SK-N-SH (cell line): ENCODE data around the gene HHIPL1. TPM values are rescaled to one million over a fixed set of nuclear protein-coding genes. Genes with fewer than 3 reads are reported as not detected.

ENCODE experiments used
- CTCF ChIA-PET: fragments of 300-600, 350-600 bp; formaldehyde crosslinking; extraction: SDS; loops from one replicate; lab custom pipeline; 2021; lab: Yijun Ruan, JAX
- POLR2A ChIA-PET: fragments of 350-600 bp; sonication (Branson Sonifier 250); formaldehyde crosslinking; extraction: SDS; loops from one replicate; lab custom pipeline; 2020; ENCODE audit warnings: antibody characterized with exemption, inconsistent platforms; lab: Yijun Ruan, JAX
- DNase-seq: peaks from one replicate; pipeline ENCODE4 v3.0.0; 2012
- H2AFZ ChIP-seq: fragments of 200-600 bp; sonication (generic); 2 replicates; pipeline ENCODE4 v1.8.1; 2016; ENCODE audit warnings: antibody characterized with exemption, mild to moderate bottlenecking, low read depth
- H3F3A ChIP-seq: fragments of 200-600 bp; sonication (generic); replicated peaks from 2 replicates; pipeline ENCODE3; 2016; ENCODE audit warnings: antibody characterized with exemption, mild to moderate bottlenecking; ENCODE audit not compliant: insufficient read depth
- H3K27ac ChIP-seq, 2 experiments: fragments of 200-500 bp in 1 of 2; fragments of 200-600 bp in 1 of 2; sonication (Bioruptor generic) in 1 of 2; sonication (generic), shearing (Covaris generic) in 1 of 2; 2 replicates each; pipeline versions ENCODE4 v1.5.1 to v1.6.1; 2014 to 2016; ENCODE audit warnings: low read depth in 2 of 2, inconsistent platforms in 1 of 2, low read length in 1 of 2, mild to moderate bottlenecking in 1 of 2, mixed read lengths in 1 of 2
- H3K27me3 ChIP-seq: fragments of 200-600 bp; sonication (generic), shearing (Covaris generic); 2 replicates; pipeline ENCODE4 v1.6.1; 2016; ENCODE audit warnings: mixed run types; ENCODE audit not compliant: insufficient read depth
- H3K36me3 ChIP-seq, 2 experiments: fragments of 200-500 bp in 1 of 2; fragments of 200-600 bp in 1 of 2; sonication (Bioruptor generic) in 1 of 2; sonication (generic) in 1 of 2; replicated peaks in 1 of 2; 2 replicates each; pipeline versions ENCODE3 to v1.5.1; 2014 to 2016; ENCODE audit warnings: low read length in 1 of 2, mild to moderate bottlenecking in 1 of 2; ENCODE audit not compliant: insufficient read depth in 2 of 2, control insufficient read depth in 1 of 2
- H3K4me1 ChIP-seq, 2 experiments: fragments of 200-500 bp in 1 of 2; fragments of 200-600 bp in 1 of 2; sonication (Bioruptor generic) in 1 of 2; sonication (generic), shearing (Covaris generic) in 1 of 2; 2 replicates each; pipeline versions ENCODE4 v1.5.1 to v1.6.1; 2014 to 2016; ENCODE audit warnings: low read depth in 1 of 2, low read length in 1 of 2, mixed run types in 1 of 2; ENCODE audit not compliant: insufficient read depth in 2 of 2, control insufficient read depth in 1 of 2
- H3K4me2 ChIP-seq: fragments of 200-600 bp; sonication (generic), shearing (Covaris generic); 2 replicates; pipeline ENCODE4 v1.6.1; 2017; ENCODE audit warnings: mixed run types
- H3K4me3 ChIP-seq, 2 experiments: fragments of 200-500 bp in 1 of 2; fragments of 200-600 bp in 1 of 2; sonication (Bioruptor generic) in 1 of 2; sonication (generic), shearing (Covaris generic) in 1 of 2; 2 replicates each; pipeline versions ENCODE4 v1.5.1 to v1.8.1; 2014 to 2016; ENCODE audit warnings: low read depth in 2 of 2, inconsistent platforms in 1 of 2, low read length in 1 of 2, mild to moderate bottlenecking in 1 of 2, mixed read lengths in 1 of 2, moderate library complexity in 1 of 2
- H3K79me2 ChIP-seq: fragments of 200-600 bp; sonication (generic); 2 replicates; pipeline ENCODE4 v1.8.1; 2017; ENCODE audit warnings: mild to moderate bottlenecking; ENCODE audit not compliant: insufficient read depth
- H3K9ac ChIP-seq: fragments of 200-600 bp; sonication (generic); 2 replicates; pipeline ENCODE4 v1.6.1; 2017; ENCODE audit warnings: mixed run types
- H3K9me2 ChIP-seq: fragments of 200-600 bp; sonication (generic); 2 replicates; pipeline ENCODE4 v1.6.1; 2017; ENCODE audit warnings: mixed run types
- H3K9me3 ChIP-seq: fragments of 200-600 bp; sonication (generic); 2 replicates; pipeline ENCODE4 v1.6.1; 2017; ENCODE audit warnings: mixed run types, mild to moderate bottlenecking, moderate library complexity
- H4K20me1 ChIP-seq: fragments of 200-600 bp; sonication (generic); 2 replicates; pipeline ENCODE4 v1.6.1; 2017; ENCODE audit warnings: mild to moderate bottlenecking, mixed run types; ENCODE audit not compliant: insufficient read depth
- ELF1 ChIP-seq: IDR thresholded peaks from 2 replicates; pipeline ENCODE4 v1.4.0; 2012
- EZH2phosphoT487 ChIP-seq: fragments of 200-600 bp; sonication (generic); IDR thresholded peaks from 2 replicates; pipeline ENCODE4 v1.6.1; 2017; ENCODE audit warnings: low read depth, mixed run types, mild to moderate bottlenecking, antibody characterized with exemption, moderate library complexity, borderline replicate concordance
- FOSL2 ChIP-seq: IDR thresholded peaks from 2 replicates; pipeline ENCODE4 v1.4.0; 2012; ENCODE audit warnings: low read depth, mild to moderate bottlenecking, moderate library complexity, borderline replicate concordance
- FOXM1 ChIP-seq: IDR thresholded peaks from 2 replicates; pipeline ENCODE4 v1.4.0; 2012; ENCODE audit warnings: low read depth, mild to moderate bottlenecking
- NFIC ChIP-seq: IDR thresholded peaks from 2 replicates; pipeline ENCODE4 v1.4.0; 2012; ENCODE audit warnings: borderline replicate concordance
- RFX5 ChIP-seq: IDR thresholded peaks from 2 replicates; pipeline ENCODE4 v1.6.1; 2012; ENCODE audit warnings: mild to moderate bottlenecking, improper control_type of control experiment, low read length
- SIN3A ChIP-seq: IDR thresholded peaks from 2 replicates; pipeline ENCODE4 v1.6.1; 2012; ENCODE audit warnings: low read depth, mild to moderate bottlenecking, low read length, moderate library complexity, borderline replicate concordance
- YY1 ChIP-seq: IDR thresholded peaks from 2 replicates; pipeline ENCODE4 v1.4.0; 2012; ENCODE audit warnings: low read depth, mild to moderate bottlenecking
- WGBS: methylation state at CpG from one replicate; pipeline ENCODE4 v1.1.6; 2017; ENCODE audit warnings: low lambda C conversion rate; 5-methylcytosine and 5-hydroxymethylcytosine counted together
- polyA plus RNA-seq, 3 experiments: library from polyadenylated mRNA; depleted of rRNA; stranded (reverse); fragments of >200 nt; gene quantifications; 2 replicates each; pipeline ENCODE4 v1.2.3, GENCODE V29; 2012
- TF ChIP-seq, protein P1 (sequence below): IDR thresholded peaks from 2 replicates; pipeline ENCODE4 v1.6.1; 2012; ENCODE audit warnings: mild to moderate bottlenecking, low read depth, low read length, moderate library complexity
- TF ChIP-seq, protein P2 (sequence below): IDR thresholded peaks from 2 replicates; pipeline ENCODE4 v1.4.0; 2012; ENCODE audit warnings: low read depth, borderline replicate concordance
- TF ChIP-seq, protein P3 (sequence below): fragments of 150-350 bp; IDR thresholded peaks from 2 replicates; pipeline ENCODE4 v1.6.1; 2017; ENCODE audit warnings: antibody characterized with exemption, low read length, low read depth, borderline replicate concordance

Gene HHIPL1
- polyA plus RNA-seq, 1 of the 3 experiments (the other 2 are of a cell fraction): 0.02 TPM

DNA sequence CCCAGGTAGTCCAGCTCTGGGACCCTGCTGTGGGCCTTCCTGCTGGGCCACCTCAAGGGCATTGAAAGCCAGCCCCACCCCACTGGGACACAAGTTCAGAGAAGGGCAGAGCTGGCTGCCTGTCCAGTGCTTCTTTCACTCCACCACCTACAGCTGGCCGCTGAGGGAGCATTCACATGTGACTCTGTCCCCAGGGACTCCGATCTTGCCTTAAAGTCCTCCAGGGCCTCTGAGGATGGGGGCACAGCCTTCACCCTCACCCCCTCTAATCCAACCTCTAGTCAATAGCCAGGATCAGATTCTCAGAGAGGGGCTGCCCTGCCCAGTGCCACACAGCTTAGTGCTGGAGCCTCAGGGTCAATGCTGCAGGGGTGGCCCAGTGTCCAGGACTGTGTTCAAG is 34.2 kb downstream of the HHIPL1 start (continued):
- no peak for TF ChIP-seq ELF1

DNA sequence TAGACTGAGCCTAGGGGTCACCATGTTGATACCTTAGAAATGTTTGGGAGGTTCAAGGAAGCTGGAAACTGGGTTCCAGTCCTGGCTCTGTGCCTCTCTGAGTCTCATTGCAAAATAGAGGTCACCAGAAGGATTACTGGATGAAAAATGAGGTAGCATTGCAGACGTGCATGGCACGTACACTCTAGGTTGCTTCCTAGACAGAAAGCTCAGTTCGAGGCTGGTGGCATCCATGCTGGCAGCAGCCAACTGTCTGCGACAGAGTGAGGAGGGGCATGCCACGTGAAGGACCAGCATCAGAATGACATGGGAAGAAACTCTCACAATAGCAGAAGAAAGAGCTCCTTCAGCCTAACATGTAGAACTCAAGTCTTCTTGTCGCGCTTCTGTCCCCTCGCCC is 34.6 kb downstream of the HHIPL1 start:
- Histone ChIP-seq H3K9me3 (no peaks in the 10 kb centered on the region), H3K4me3 (no peak overlapping the region), H4K20me1 (no peaks in the 10 kb centered on the region), H3K27me3 (0 out of 2 replicates have a peak, but pooled peaks cover 7% of the 10 kb centered on the region), H3K79me2 (no peaks in the 10 kb centered on the region), H3K36me3 (no peaks in the 10 kb centered on the region), H3K4me2 (no peak overlapping the region), H2AFZ (no peak overlapping the region), H3K9ac (no peak overlapping the region), H3K9me2 (no peaks in the 10 kb centered on the region), H3K27ac (no peak overlapping the region), H3K4me1 (peaks cover 0 to 11% of the 10 kb centered on the region in 2 experiments; a peak in 1 of 4 replicates), H3F3A (no peaks in the 10 kb centered on the region)
- TF ChIP-seq FOSL2: no peak
- TF ChIP-seq, protein P1, sequence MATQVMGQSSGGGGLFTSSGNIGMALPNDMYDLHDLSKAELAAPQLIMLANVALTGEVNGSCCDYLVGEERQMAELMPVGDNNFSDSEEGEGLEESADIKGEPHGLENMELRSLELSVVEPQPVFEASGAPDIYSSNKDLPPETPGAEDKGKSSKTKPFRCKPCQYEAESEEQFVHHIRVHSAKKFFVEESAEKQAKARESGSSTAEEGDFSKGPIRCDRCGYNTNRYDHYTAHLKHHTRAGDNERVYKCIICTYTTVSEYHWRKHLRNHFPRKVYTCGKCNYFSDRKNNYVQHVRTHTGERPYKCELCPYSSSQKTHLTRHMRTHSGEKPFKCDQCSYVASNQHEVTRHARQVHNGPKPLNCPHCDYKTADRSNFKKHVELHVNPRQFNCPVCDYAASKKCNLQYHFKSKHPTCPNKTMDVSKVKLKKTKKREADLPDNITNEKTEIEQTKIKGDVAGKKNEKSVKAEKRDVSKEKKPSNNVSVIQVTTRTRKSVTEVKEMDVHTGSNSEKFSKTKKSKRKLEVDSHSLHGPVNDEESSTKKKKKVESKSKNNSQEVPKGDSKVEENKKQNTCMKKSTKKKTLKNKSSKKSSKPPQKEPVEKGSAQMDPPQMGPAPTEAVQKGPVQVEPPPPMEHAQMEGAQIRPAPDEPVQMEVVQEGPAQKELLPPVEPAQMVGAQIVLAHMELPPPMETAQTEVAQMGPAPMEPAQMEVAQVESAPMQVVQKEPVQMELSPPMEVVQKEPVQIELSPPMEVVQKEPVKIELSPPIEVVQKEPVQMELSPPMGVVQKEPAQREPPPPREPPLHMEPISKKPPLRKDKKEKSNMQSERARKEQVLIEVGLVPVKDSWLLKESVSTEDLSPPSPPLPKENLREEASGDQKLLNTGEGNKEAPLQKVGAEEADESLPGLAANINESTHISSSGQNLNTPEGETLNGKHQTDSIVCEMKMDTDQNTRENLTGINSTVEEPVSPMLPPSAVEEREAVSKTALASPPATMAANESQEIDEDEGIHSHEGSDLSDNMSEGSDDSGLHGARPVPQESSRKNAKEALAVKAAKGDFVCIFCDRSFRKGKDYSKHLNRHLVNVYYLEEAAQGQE: no peak
- no peak for TF ChIP-seq ELF1
- TF ChIP-seq, protein P2, sequence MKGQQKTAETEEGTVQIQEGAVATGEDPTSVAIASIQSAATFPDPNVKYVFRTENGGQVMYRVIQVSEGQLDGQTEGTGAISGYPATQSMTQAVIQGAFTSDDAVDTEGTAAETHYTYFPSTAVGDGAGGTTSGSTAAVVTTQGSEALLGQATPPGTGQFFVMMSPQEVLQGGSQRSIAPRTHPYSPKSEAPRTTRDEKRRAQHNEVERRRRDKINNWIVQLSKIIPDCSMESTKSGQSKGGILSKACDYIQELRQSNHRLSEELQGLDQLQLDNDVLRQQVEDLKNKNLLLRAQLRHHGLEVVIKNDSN: no peak
- no peak for TF ChIP-seq RFX5
- no peak for TF ChIP-seq YY1
- TF ChIP-seq, protein P3, sequence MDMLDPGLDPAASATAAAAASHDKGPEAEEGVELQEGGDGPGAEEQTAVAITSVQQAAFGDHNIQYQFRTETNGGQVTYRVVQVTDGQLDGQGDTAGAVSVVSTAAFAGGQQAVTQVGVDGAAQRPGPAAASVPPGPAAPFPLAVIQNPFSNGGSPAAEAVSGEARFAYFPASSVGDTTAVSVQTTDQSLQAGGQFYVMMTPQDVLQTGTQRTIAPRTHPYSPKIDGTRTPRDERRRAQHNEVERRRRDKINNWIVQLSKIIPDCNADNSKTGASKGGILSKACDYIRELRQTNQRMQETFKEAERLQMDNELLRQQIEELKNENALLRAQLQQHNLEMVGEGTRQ: no peak
- no peak for TF ChIP-seq NFIC
- no peak for TF ChIP-seq FOXM1
- TF ChIP-seq EZH2phosphoT487: no peak
- TF ChIP-seq SIN3A: no peak
- CTCF ChIA-PET: interaction anchor here (0.6 to 4.7 kb wide), 9 partner anchors 12 to 303 kb away, joined by 3 to 26 read pairs (median 4); no protein-coding TSS in a partner anchor
- no peak for DNase-seq
- POLR2A ChIA-PET: no interaction called here
- WGBS: 81% methylated on average over 7 of the region's 8 CpGs
